ENCODE results near the gene XPNPEP2.

The XPNPEP2 gene

GRCh38 chrX:129700536-129700935 lies 38.2 kb upstream of the XPNPEP2 start:
- H3K27ac ChIP-seq (ENCODE audit: low read depth in 2 of 2, low read length in 2 of 2) = no peak overlapping the region
- H3K4me1 ChIP-seq (ENCODE audit: control insufficient read depth in 2 of 2, insufficient read depth in 2 of 2, low read length in 2 of 2) = no peaks in the 10 kb centered on the region

GRCh38 chrX:129701624-129702069 lies 37.1 kb upstream of the XPNPEP2 start:
- no peak overlapping the region for H3K9ac ChIP-seq (ENCODE audit: low read depth in 1 of 2, low read length in 2 of 2)
- no peak overlapping the region for H3K27ac ChIP-seq (ENCODE audit: low read depth in 2 of 2, low read length in 2 of 2)
- H3K4me3 ChIP-seq (ENCODE audit: low read length in 2 of 2) = no peak overlapping the region
- H3K27me3 ChIP-seq (ENCODE audit: control insufficient read depth in 2 of 2, insufficient read depth in 2 of 2, low read length in 2 of 2) = peaks cover 0 to 8% of the 10 kb centered on the region in 2 donors
- no peaks in the 10 kb centered on the region for H3K36me3 ChIP-seq (ENCODE audit: control insufficient read depth in 2 of 2, insufficient read depth in 2 of 2, low read length in 2 of 2)
- no peaks in the 10 kb centered on the region for H3K4me1 ChIP-seq (ENCODE audit: control insufficient read depth in 2 of 2, insufficient read depth in 2 of 2, low read length in 2 of 2)
- H3K9me3 ChIP-seq (ENCODE audit: control insufficient read depth in 2 of 2, low read length in 2 of 2) = no peaks in the 10 kb centered on the region

More at GRCh38 chrX:129700536-129700935, 38.2 kb upstream of the XPNPEP2 start:
- Histone ChIP-seq H3K36me3 (ENCODE audit: control insufficient read depth in 2 of 2, insufficient read depth in 2 of 2, low read length in 2 of 2) (no peaks in the 10 kb centered on the region), H3K9me3 (ENCODE audit: control insufficient read depth in 2 of 2, low read length in 2 of 2) (no peaks in the 10 kb centered on the region), H3K9ac (ENCODE audit: low read depth in 1 of 2, low read length in 2 of 2) (no peak overlapping the region), H3K27me3 (ENCODE audit: control insufficient read depth in 2 of 2, insufficient read depth in 2 of 2, low read length in 2 of 2) (peaks cover 0 to 8% of the 10 kb centered on the region in 2 donors), H3K4me3 (ENCODE audit: low read length in 2 of 2) (no peak overlapping the region)

GRCh38 chrX:129704491-129704890 lies 34.3 kb upstream of the XPNPEP2 start:
- H3K4me3 ChIP-seq (ENCODE audit: low read length in 2 of 2) = no peak overlapping the region
- no peaks in the 10 kb centered on the region for H3K9me3 ChIP-seq (ENCODE audit: control insufficient read depth in 2 of 2, low read length in 2 of 2)
- no peak overlapping the region for H3K9ac ChIP-seq (ENCODE audit: low read depth in 1 of 2, low read length in 2 of 2)
- no peaks in the 10 kb centered on the region for H3K36me3 ChIP-seq (ENCODE audit: control insufficient read depth in 2 of 2, insufficient read depth in 2 of 2, low read length in 2 of 2)
- H3K27me3 ChIP-seq (ENCODE audit: control insufficient read depth in 2 of 2, insufficient read depth in 2 of 2, low read length in 2 of 2) = peaks cover 0 to 3% of the 10 kb centered on the region in 2 donors
- H3K4me1 ChIP-seq (ENCODE audit: control insufficient read depth in 2 of 2, insufficient read depth in 2 of 2, low read length in 2 of 2) = no peaks in the 10 kb centered on the region
- H3K27ac ChIP-seq (ENCODE audit: low read depth in 2 of 2, low read length in 2 of 2) = no peak overlapping the region

- no peak overlapping the region for H3K9ac ChIP-seq (ENCODE audit: low read depth in 1 of 2, low read length in 2 of 2)
- no peaks in the 10 kb centered on the region for H3K9me3 ChIP-seq (ENCODE audit: control insufficient read depth in 2 of 2, low read length in 2 of 2)
- peaks cover 0 to 3% of the 10 kb centered on the region in 2 donors for H3K27me3 ChIP-seq (ENCODE audit: control insufficient read depth in 2 of 2, insufficient read depth in 2 of 2, low read length in 2 of 2)
- no peak overlapping the region for H3K27ac ChIP-seq (ENCODE audit: low read depth in 2 of 2, low read length in 2 of 2)
- H3K4me3 ChIP-seq (ENCODE audit: low read length in 2 of 2) = no peak overlapping the region
- H3K36me3 ChIP-seq (ENCODE audit: control insufficient read depth in 2 of 2, insufficient read depth in 2 of 2, low read length in 2 of 2) = no peaks in the 10 kb centered on the region
- no peaks in the 10 kb centered on the region for H3K4me1 ChIP-seq (ENCODE audit: control insufficient read depth in 2 of 2, insufficient read depth in 2 of 2, low read length in 2 of 2)
Observed at GRCh38 chrX:129705377-129705925, 33.3 kb upstream of the XPNPEP2 start.

- Histone ChIP-seq H3K4me3 (ENCODE audit: low read length in 2 of 2) (no peak overlapping the region), H3K4me1 (ENCODE audit: control insufficient read depth in 2 of 2, insufficient read depth in 2 of 2, low read length in 2 of 2) (no peaks in the 10 kb centered on the region), H3K27me3 (ENCODE audit: control insufficient read depth in 2 of 2, insufficient read depth in 2 of 2, low read length in 2 of 2) (peaks cover 0 to 3% of the 10 kb centered on the region in 2 donors), H3K27ac (ENCODE audit: low read depth in 2 of 2, low read length in 2 of 2) (no peak overlapping the region), H3K9me3 (ENCODE audit: control insufficient read depth in 2 of 2, low read length in 2 of 2) (no peaks in the 10 kb centered on the region), H3K9ac (ENCODE audit: low read depth in 1 of 2, low read length in 2 of 2) (no peak overlapping the region), H3K36me3 (ENCODE audit: control insufficient read depth in 2 of 2, insufficient read depth in 2 of 2, low read length in 2 of 2) (no peaks in the 10 kb centered on the region)
Observed at GRCh38 chrX:129705988-129706387, 32.8 kb upstream of the XPNPEP2 start.

- Histone ChIP-seq H3K36me3 (ENCODE audit: control insufficient read depth in 2 of 2, insufficient read depth in 2 of 2, low read length in 2 of 2) (no peaks in the 10 kb centered on the region), H3K9ac (ENCODE audit: low read depth in 1 of 2, low read length in 2 of 2) (no peak overlapping the region), H3K4me1 (ENCODE audit: control insufficient read depth in 2 of 2, insufficient read depth in 2 of 2, low read length in 2 of 2) (no peaks in the 10 kb centered on the region), H3K27me3 (ENCODE audit: control insufficient read depth in 2 of 2, insufficient read depth in 2 of 2, low read length in 2 of 2) (peaks cover 0 to 3% of the 10 kb centered on the region in 2 donors), H3K4me3 (ENCODE audit: low read length in 2 of 2) (no peak overlapping the region), H3K9me3 (ENCODE audit: control insufficient read depth in 2 of 2, low read length in 2 of 2) (no peaks in the 10 kb centered on the region), H3K27ac (ENCODE audit: low read depth in 2 of 2, low read length in 2 of 2) (no peak overlapping the region)
Observed at GRCh38 chrX:129706400-129707072, 32.2 kb upstream of the XPNPEP2 start.

- H3K9me3 ChIP-seq (ENCODE audit: control insufficient read depth in 2 of 2, low read length in 2 of 2) = no peaks in the 10 kb centered on the region
- no peak overlapping the region for H3K9ac ChIP-seq (ENCODE audit: low read depth in 1 of 2, low read length in 2 of 2)
- H3K4me1 ChIP-seq (ENCODE audit: control insufficient read depth in 2 of 2, insufficient read depth in 2 of 2, low read length in 2 of 2) = no peaks in the 10 kb centered on the region
- no peaks in the 10 kb centered on the region for H3K36me3 ChIP-seq (ENCODE audit: control insufficient read depth in 2 of 2, insufficient read depth in 2 of 2, low read length in 2 of 2)
- peaks cover 0 to 3% of the 10 kb centered on the region in 2 donors for H3K27me3 ChIP-seq (ENCODE audit: control insufficient read depth in 2 of 2, insufficient read depth in 2 of 2, low read length in 2 of 2)
- H3K27ac ChIP-seq (ENCODE audit: low read depth in 2 of 2, low read length in 2 of 2) = no peak overlapping the region
- no peak overlapping the region for H3K4me3 ChIP-seq (ENCODE audit: low read length in 2 of 2)
Observed at GRCh38 chrX:129714581-129714980, 24.2 kb upstream of the XPNPEP2 start.

GRCh38 chrX:129716507-129716906 lies 22.3 kb upstream of the XPNPEP2 start:
- Histone ChIP-seq H3K4me3 (ENCODE audit: low read length in 2 of 2) (no peak overlapping the region), H3K27me3 (ENCODE audit: control insufficient read depth in 2 of 2, insufficient read depth in 2 of 2, low read length in 2 of 2) (peaks cover 0 to 3% of the 10 kb centered on the region in 2 donors)

GRCh38 chrX:129717892-129718291 lies 20.9 kb upstream of the XPNPEP2 start:
- Histone ChIP-seq H3K9ac (ENCODE audit: low read depth in 1 of 2, low read length in 2 of 2) (no peak overlapping the region), H3K27me3 (ENCODE audit: control insufficient read depth in 2 of 2, insufficient read depth in 2 of 2, low read length in 2 of 2) (peaks cover 0 to 9% of the 10 kb centered on the region in 2 donors), H3K4me3 (ENCODE audit: low read length in 2 of 2) (no peak overlapping the region), H3K36me3 (ENCODE audit: control insufficient read depth in 2 of 2, insufficient read depth in 2 of 2, low read length in 2 of 2) (no peaks in the 10 kb centered on the region), H3K27ac (ENCODE audit: low read depth in 2 of 2, low read length in 2 of 2) (no peak overlapping the region), H3K4me1 (ENCODE audit: control insufficient read depth in 2 of 2, insufficient read depth in 2 of 2, low read length in 2 of 2) (no peaks in the 10 kb centered on the region), H3K9me3 (ENCODE audit: control insufficient read depth in 2 of 2, low read length in 2 of 2) (no peaks in the 10 kb centered on the region)

More at GRCh38 chrX:129716507-129716906, 22.3 kb upstream of the XPNPEP2 start:
- Histone ChIP-seq H3K9me3 (ENCODE audit: control insufficient read depth in 2 of 2, low read length in 2 of 2) (no peaks in the 10 kb centered on the region), H3K9ac (ENCODE audit: low read depth in 1 of 2, low read length in 2 of 2) (no peak overlapping the region), H3K36me3 (ENCODE audit: control insufficient read depth in 2 of 2, insufficient read depth in 2 of 2, low read length in 2 of 2) (no peaks in the 10 kb centered on the region), H3K27ac (ENCODE audit: low read depth in 2 of 2, low read length in 2 of 2) (no peak overlapping the region), H3K4me1 (ENCODE audit: control insufficient read depth in 2 of 2, insufficient read depth in 2 of 2, low read length in 2 of 2) (no peaks in the 10 kb centered on the region)

- Histone ChIP-seq H3K4me1 (ENCODE audit: control insufficient read depth in 2 of 2, insufficient read depth in 2 of 2, low read length in 2 of 2) (no peaks in the 10 kb centered on the region), H3K4me3 (ENCODE audit: low read length in 2 of 2) (no peak overlapping the region), H3K9ac (ENCODE audit: low read depth in 1 of 2, low read length in 2 of 2) (no peak overlapping the region)
Observed at GRCh38 chrX:129718676-129719075, 20.1 kb upstream of the XPNPEP2 start.

More at GRCh38 chrX:129718676-129719075, 20.1 kb upstream of the XPNPEP2 start:
- Histone ChIP-seq H3K36me3 (ENCODE audit: control insufficient read depth in 2 of 2, insufficient read depth in 2 of 2, low read length in 2 of 2) (no peaks in the 10 kb centered on the region), H3K9me3 (ENCODE audit: control insufficient read depth in 2 of 2, low read length in 2 of 2) (no peaks in the 10 kb centered on the region), H3K27me3 (ENCODE audit: control insufficient read depth in 2 of 2, insufficient read depth in 2 of 2, low read length in 2 of 2) (peaks cover 0 to 9% of the 10 kb centered on the region in 2 donors), H3K27ac (ENCODE audit: low read depth in 2 of 2, low read length in 2 of 2) (no peak overlapping the region)

Data from mucosa of rectum (tissue), 2 donors.